Measurements from ENCODE around the gene ARMC7. TPM values are rescaled to one million over a fixed set of nuclear protein-coding genes. Genes with fewer than 3 reads are reported as not detected.
A peak's percentile ranks its signal among the peaks of the same experiment; 100 is the strongest.
"Not testable (repeated sequence)": the region's sequence is repeated elsewhere in the genome, so short reads cannot be mapped to it uniquely, and the experiment has no call there.

Gene ARMC7
- total RNA-seq, 1 experiment from 2014 or later: 26.0 TPM

GRCh38 chr17:75126954-75127353 is 17.2 kb downstream of the ARMC7 start:
- Mint-ChIP-seq H3K27me3 (ENCODE audit: insufficient read depth, unreplicated experiment) (no peaks in the 10 kb centered on the region), H3K36me3 (ENCODE audit: insufficient read depth, unreplicated experiment) (peaks cover 60% of the 10 kb centered on the region), H3K4me3 (ENCODE audit: unreplicated experiment) (no peak overlapping the region), H3K4me1 (ENCODE audit: low read depth, unreplicated experiment) (peaks cover 25% of the 10 kb centered on the region), H3K9me3 (ENCODE audit: unreplicated experiment) (no peaks in the 10 kb centered on the region), H3K27ac (ENCODE audit: unreplicated experiment) (no peak overlapping the region)
- peaks cover 4% of the 10 kb centered on the region for H3K36me3 ChIP-seq (ENCODE audit: control insufficient read depth, insufficient read depth, low read length)
- no peaks in the 10 kb centered on the region for H3K27me3 ChIP-seq (replicated peaks; ENCODE audit: control insufficient read depth, insufficient read depth, low read length)
- peaks cover 20% of the 10 kb centered on the region for H3K4me1 ChIP-seq
- intact Hi-C loops (cut with micrococcal nuclease; ENCODE audit: unreplicated experiment): no loop called here
- DNase-seq: no peak
- ChIA-PET CTCF (interaction anchor here (0.6 to 1.7 kb wide), 2 partner anchors 13 to 41 kb away, joined by 3 to 5 read pairs; no protein-coding TSS in a partner anchor), POLR2A (interaction anchor here (0.6 kb wide), 1 partner anchor 118 kb away, joined by 3 read pairs; no protein-coding TSS in a partner anchor)
- H3K9me3 ChIP-seq: no peaks in the 10 kb centered on the region
- no peak for TF ChIP-seq CTCF (IDR thresholded peaks at IDR 0.05; ENCODE audit: insufficient read depth in 1 of 2, low read depth in 1 of 2, low read length in 1 of 2, severe bottlenecking in 1 of 2, unreplicated experiment in 1 of 2)
- no TSS peak for BruUV-seq (replicated peaks)
- H3K4me3 ChIP-seq (ENCODE audit: low read depth, low read length): no peak overlapping the region

DNA sequence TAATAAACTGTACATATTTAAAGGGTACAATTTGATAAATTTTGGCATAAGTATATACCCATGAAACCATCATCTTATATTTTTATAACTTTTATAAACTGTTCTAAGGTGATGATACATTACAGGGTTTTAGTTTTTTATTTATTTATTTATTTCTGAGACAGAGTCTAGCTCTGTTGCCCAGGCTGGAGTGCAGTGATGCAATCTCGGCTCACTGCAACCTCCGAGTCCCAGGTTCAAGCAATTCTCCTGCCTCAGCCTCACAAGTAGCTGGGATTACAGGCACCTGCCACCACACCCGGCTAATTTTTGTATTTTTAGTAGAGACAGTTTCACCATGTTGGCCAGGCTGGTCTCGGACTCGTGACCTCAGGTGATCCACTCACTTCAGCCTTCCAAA is 18.2 kb downstream of the ARMC7 start:
- H3K9me3 ChIP-seq; POLR2A ChIA-PET; H3K4me3 ChIP-seq (ENCODE audit: low read depth, low read length); H3K27me3 ChIP-seq (replicated peaks; ENCODE audit: control insufficient read depth, insufficient read depth, low read length); H3K9me3 Mint-ChIP-seq (ENCODE audit: unreplicated experiment); intact Hi-C loops (cut with micrococcal nuclease; ENCODE audit: unreplicated experiment); H3K27me3 Mint-ChIP-seq (ENCODE audit: insufficient read depth, unreplicated experiment); H3K4me3 Mint-ChIP-seq (ENCODE audit: unreplicated experiment); DNase-seq; BruUV-seq (replicated peaks); H3K27ac Mint-ChIP-seq (ENCODE audit: unreplicated experiment); H3K36me3 ChIP-seq (ENCODE audit: control insufficient read depth, insufficient read depth, low read length): not testable (repeated sequence)
- peaks cover 25% of the 10 kb centered on the region for H3K4me1 Mint-ChIP-seq (ENCODE audit: low read depth, unreplicated experiment)
- H3K4me1 ChIP-seq: peaks cover 25% of the 10 kb centered on the region
- CTCF ChIA-PET: interaction anchor here (0.8 kb wide), 1 partner anchor 17 kb away, joined by 5 read pairs; no protein-coding TSS in a partner anchor
- peaks cover 65% of the 10 kb centered on the region for H3K36me3 Mint-ChIP-seq (ENCODE audit: insufficient read depth, unreplicated experiment)

GRCh38 chr17:75128694-75129505 is 19.1 kb downstream of the ARMC7 start:
- Mint-ChIP-seq H3K36me3 (ENCODE audit: insufficient read depth, unreplicated experiment) (peaks cover 72% of the 10 kb centered on the region), H3K4me1 (ENCODE audit: low read depth, unreplicated experiment) (peaks cover 25% of the 10 kb centered on the region), H3K27ac (ENCODE audit: unreplicated experiment) (no peak overlapping the region), H3K27me3 (ENCODE audit: insufficient read depth, unreplicated experiment) (no peaks in the 10 kb centered on the region), H3K4me3 (ENCODE audit: unreplicated experiment) (peak overlapping the region; percentile 93), H3K9me3 (ENCODE audit: unreplicated experiment) (no peaks in the 10 kb centered on the region)
- DNase-seq: no peak
- ChIA-PET POLR2A (interaction anchor here (0.5 kb wide), 1 partner anchor 101 kb away, joined by 3 read pairs; no protein-coding TSS in a partner anchor), CTCF (interaction anchor here (0.8 to 3.7 kb wide), 2 partner anchors 15 to 16 kb away, joined by 5 to 30 read pairs; no protein-coding TSS in a partner anchor)
- intact Hi-C loops (cut with micrococcal nuclease; ENCODE audit: unreplicated experiment): no loop called here
- TF ChIP-seq CTCF (IDR thresholded peaks at IDR 0.05; ENCODE audit: insufficient read depth in 1 of 2, low read depth in 1 of 2, low read length in 1 of 2, severe bottlenecking in 1 of 2, unreplicated experiment in 1 of 2): no peak
- H3K27me3 ChIP-seq (replicated peaks; ENCODE audit: control insufficient read depth, insufficient read depth, low read length): no peaks in the 10 kb centered on the region
- peaks cover 28% of the 10 kb centered on the region for H3K4me1 ChIP-seq
- no TSS peak for BruUV-seq (replicated peaks)
- H3K4me3 ChIP-seq (ENCODE audit: low read depth, low read length): no peak overlapping the region
- peaks cover 4% of the 10 kb centered on the region for H3K36me3 ChIP-seq (ENCODE audit: control insufficient read depth, insufficient read depth, low read length)
- H3K9me3 ChIP-seq: no peaks in the 10 kb centered on the region
